ENCODE data around the gene TRIAP1.

DNA sequence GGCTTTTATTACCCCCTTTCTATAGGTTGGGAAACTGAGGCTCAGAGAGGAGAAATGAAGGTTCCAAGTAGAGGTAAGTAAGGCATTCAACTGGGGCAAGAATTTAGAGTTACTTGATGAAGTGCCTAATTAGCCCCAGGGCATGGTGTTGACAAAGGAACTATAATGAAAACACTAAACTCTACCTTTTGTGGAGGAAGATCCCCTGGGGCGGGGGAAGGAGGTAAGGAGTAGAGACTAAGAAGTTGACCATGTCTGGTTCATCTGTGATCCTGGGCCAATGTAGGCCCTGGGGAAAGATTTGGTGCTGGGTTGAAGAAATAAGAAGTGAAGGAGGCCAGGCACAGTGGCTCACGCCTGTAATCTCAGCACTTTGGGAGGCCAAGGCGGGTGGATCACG, 24.5 kb downstream of the TRIAP1 start:
- TF ChIP-seq EZH2phosphoT487 (IDR thresholded peaks at IDR 0.05; ENCODE audit: low read depth, severe bottlenecking, unreplicated experiment), result no peak
- TF ChIP-seq, protein P1, sequence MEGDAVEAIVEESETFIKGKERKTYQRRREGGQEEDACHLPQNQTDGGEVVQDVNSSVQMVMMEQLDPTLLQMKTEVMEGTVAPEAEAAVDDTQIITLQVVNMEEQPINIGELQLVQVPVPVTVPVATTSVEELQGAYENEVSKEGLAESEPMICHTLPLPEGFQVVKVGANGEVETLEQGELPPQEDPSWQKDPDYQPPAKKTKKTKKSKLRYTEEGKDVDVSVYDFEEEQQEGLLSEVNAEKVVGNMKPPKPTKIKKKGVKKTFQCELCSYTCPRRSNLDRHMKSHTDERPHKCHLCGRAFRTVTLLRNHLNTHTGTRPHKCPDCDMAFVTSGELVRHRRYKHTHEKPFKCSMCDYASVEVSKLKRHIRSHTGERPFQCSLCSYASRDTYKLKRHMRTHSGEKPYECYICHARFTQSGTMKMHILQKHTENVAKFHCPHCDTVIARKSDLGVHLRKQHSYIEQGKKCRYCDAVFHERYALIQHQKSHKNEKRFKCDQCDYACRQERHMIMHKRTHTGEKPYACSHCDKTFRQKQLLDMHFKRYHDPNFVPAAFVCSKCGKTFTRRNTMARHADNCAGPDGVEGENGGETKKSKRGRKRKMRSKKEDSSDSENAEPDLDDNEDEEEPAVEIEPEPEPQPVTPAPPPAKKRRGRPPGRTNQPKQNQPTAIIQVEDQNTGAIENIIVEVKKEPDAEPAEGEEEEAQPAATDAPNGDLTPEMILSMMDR (IDR thresholded peaks at IDR 0.05; ENCODE audit: poor library complexity), result no peak
- TF ChIP-seq EZH2 (IDR thresholded peaks at IDR 0.05; ENCODE audit: borderline replicate concordance), result no peak
